Renal pelvis (tissue), 4 donors: ENCODE data around the gene STAM. TPM values are rescaled to one million over a fixed set of nuclear protein-coding genes. Genes with fewer than 3 reads are reported as not detected.

Experiments used
- DNase-seq: peaks from one replicate; pipeline ENCODE4 v3.0.0-alpha.2; 2013
- polyA plus RNA-seq, 3 donors: library from polyadenylated mRNA; unstranded; fragments of 120-200 nt; gene quantifications; one replicate each; pipeline ENCODE4 v1.2.1, GENCODE V29; 2013; ENCODE audit not compliant: insufficient read length in 3 of 3

STAM gene
- polyA plus RNA-seq, 3 donors = 25.2 to 28.1 (median 26.0) TPM

DNA sequence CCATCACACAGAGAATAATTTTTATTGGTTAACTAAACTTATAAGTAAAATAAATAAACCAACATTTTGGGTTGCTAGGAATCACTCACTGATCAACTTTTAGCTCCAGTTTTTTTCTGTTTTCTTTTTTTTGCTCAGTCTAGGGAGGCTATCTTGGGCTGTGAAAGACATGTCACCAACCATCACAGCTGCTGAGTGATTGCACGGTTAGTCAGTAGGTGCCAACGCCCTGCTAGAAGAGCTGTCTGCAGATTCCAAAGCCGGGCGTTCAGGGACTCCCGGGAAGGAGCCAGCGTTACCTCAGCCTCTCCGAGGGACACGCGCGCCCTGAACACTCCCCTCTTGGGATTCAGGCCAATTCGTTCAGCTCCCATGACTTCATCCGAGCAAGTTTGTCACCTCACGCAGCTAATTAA lies 604 bp upstream of the STAM start:
- no peak for DNase-seq

DNA sequence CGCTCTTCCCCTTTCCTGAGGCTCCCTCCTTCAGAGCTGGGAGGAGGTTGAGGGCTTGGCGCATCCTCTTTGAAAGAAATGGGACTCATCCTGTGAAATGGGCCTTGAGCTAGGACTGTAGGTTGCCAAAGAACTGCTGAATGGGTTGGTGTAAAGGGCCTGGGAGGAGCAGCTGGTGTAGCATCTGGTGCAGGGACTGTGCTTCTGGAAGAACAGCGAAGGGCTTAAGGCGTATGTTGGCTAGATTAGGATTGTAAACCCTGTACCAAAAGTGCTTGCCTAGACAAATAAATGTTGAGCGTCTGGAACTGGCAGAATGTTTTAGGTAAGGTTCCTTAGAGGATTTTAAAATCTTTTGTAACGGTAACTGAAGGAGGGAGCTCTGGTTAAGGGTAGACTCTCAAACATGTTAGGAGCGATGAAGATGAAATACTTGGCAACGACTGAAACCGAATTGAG lies 563 bp downstream of the STAM start:
- peak; percentile 4 for DNase-seq

DNA sequence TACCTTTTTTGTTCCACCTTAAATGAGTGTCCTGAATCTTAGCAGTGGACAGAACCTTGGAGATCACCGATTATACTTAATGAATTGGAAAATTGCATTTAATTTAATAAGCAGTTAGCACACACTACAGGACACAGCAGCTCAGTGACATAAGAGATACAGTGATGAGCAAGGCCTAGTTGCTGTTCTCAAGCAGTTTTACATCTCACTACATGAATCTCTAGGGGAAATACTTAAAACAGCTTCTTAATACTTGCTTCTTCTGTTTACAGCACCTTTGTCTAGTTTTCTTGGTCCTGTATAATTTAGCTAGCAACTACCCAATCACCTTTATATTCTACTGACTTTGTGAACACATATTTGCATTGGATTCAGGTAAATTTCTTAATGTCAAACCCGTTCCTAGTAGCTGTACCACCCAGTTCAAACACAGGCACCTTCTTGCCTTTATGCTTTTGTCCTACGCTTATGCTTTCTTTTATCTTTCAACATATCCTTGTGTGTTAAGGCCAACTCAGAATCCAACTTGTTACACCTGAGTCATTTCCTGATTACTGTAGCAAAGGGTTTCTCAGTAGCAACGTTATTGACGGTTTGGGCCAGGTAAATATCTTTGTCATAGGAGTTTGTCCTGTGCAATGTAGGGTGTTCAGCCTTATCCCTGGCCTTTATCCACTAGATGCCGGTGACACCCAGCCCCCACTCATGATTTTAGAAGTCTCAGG lies 1.8 kb downstream of the STAM start:
- DNase-seq = no peak

DNA sequence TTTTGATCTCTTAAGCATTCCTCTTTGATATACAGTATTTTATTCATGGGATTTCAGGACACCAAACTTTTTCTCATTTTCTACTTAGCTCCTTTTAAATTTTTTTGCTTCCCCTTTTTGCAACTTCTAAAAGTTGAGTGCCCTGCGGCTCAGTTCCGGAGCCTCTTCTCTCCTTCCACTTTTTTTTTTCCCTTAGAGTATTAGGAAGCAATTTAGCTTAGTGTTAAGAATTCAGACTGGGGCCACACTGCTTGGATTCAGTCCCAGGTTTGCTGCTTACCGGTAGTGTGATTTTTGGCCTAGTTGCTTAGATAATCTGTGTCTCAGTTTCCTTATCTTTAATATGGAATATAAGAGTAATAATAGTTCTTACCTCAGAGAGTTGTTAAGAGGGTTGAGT lies 3.4 kb downstream of the STAM start:
- DNase-seq = no peak

DNA sequence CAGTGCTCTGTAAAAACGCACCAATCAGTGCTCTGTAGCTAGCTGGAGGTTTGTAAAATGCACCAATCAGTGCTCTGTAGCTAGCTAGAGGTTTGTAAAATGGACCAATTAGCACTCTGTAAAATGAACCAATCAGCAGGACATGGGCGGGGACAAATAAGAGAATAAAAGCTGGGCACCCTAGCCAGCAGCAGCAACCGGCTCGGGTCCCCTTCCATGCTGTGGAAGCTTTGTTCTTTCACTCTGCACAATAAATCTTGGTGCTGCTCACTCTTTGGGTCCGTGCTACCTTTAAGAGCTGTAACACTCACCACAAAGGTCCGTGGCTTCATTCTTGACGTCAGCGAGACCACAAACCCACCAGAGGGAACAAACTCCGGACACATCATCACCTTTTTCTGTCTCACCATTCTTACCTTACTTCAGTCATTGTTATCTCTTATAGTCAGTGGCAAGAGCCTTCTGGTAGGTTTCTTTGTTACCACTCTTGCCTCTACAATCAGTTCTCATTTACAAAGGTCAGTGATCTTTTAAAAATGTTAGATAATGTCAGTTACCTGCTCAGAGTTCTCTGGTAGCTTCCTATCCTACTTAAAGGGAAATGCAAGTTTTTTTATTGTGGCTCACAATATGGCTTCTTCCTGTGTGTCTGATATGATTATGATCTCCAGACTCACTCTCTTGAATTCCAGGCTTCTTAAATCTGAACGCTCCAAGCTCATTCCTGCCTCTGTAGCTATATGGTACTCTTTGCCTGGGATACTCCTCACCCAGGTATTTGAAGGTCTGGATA lies 4.5 kb downstream of the STAM start:
- no peak for DNase-seq

DNA sequence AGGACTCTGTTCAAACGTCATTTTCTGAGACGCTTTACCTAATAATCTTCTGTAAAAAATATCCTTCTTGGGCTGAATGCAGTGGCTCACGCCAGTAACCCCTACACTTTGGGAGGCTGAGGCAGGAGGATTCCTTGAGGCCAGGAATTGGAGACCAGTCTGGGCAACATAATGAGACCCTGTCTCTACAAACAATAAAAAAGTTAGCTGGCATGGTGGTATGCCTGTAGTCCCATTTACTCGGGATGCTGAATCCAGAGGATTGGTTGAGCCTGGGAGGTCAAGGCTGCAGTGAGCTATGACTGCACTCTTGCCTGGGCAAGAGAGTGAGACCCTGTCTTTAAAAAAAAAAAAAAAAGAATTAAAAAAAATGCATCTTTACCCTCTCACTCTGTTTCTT lies 5.1 kb downstream of the STAM start:
- DNase-seq = no peak

GRCh38 chr10:17649836-17650235 lies 5.9 kb downstream of the STAM start:
- DNase-seq = no peak

- no peak for DNase-seq
These were observed 6.5 kb downstream of the STAM start for GRCh38 chr10:17650416-17650815.

- DNase-seq = no peak
These were observed 7.9 kb downstream of the STAM start for GRCh38 chr10:17651896-17652295.

DNA sequence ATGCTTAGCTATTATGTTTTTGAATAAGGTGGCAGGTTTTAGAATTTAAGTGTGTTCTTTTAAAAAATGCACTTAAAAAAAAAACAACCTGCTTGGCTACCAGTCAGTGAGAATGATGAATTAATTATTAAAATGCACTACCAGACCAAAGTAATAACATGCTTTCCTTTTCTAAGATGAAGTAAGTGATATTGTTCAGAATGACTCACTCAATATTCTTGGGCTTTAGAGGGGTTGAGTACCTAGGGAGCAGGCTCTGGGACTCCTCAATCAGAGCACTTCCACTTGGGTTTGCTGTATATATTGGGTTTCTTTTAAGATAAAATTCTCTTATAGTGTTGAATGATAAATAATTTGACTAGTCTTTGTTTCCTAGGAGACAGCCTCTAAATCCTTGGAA lies 8.6 kb downstream of the STAM start:
- no peak for DNase-seq

DNA sequence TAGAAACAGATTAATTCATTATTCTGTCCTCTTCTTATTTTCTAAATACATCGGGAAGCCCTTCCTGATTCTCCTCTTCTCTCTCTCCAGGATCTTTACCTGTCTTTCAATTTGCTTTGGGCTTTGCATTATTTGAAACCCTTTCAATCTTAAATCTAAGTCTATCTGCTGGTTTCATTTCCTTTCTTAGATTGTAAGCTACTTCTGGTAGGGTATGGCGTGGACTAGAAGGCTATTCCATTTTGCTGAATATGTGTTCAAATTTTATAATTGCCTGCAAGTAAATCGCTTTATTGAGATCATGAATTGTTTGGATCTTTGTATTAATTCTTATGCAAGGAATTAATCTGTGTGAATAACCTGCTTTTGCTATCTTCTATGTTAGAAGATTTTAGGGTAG lies 11.1 kb downstream of the STAM start:
- no peak for DNase-seq

DNA sequence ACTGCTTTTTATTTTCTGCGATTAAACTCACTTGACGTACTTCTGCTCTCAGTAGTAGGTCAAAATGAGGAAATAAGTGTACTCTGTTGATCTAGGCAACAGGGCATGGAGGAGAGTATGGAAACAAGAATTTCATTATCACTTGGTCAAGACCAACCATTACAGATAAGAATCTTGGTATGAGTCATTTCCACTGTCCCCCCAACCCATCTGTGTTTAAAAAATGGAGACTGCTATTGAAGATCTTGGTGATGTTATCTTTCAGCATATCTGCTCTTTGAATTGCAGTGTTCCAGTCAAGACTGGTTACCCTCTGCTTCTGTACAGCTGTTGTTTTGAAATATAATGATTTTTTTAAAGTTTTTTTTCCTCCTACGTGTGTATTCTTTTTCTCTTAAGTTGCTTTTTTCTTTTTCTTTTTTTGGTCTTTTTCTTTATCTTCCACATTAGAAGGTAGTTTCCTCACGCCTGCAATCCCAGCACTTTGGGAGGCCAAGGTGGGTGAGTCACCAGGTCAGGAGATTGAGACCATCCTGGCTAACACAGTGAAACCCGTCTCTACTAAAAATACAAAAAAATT lies 11.7 kb downstream of the STAM start:
- DNase-seq = no peak

- no peak for DNase-seq
These were observed 13.2 kb downstream of the STAM start for GRCh38 chr10:17657103-17657500.

- DNase-seq = no peak
These were observed 15.4 kb downstream of the STAM start for GRCh38 chr10:17659365-17659764.

DNA sequence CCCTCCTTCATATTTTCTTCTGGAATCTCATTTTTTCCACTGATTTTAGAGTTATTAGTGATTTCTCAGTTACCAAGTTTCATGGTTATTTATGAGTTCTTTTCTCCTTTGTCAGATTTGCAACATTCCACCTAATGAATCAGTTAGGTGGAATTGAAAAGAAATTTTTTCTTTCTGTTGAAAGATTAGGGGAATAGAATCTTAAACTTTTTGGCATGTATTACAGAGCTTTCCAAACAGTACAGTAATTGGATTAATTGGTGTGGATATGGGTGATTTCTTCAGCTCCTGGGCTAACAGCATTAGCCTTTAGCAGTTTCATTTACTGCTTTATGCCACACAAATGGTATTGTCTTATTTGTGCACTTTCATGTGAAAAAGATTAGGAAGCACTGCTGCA lies 17.0 kb downstream of the STAM start:
- no peak for DNase-seq

DNA sequence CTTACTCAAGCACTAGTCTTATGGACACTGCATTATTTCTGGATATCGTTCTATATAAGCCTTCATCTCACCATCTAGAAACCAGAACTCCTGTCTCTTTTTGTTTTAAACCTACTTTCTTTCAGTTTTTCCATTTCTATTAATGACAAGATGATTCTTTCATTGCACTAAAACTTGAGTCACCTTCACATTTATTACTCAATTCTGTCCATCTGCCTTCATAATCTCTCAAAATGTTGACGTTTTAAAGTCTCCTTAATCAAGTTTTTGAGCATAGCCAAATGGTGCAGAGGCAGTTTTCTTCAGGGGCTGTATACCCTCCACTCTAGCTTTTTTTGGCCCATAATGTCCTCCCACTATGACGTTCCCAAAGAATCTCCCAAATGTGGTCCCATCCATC lies 17.6 kb downstream of the STAM start:
- DNase-seq = no peak

- DNase-seq = no peak
These were observed 18.5 kb downstream of the STAM start for GRCh38 chr10:17662193-17663138.

DNA sequence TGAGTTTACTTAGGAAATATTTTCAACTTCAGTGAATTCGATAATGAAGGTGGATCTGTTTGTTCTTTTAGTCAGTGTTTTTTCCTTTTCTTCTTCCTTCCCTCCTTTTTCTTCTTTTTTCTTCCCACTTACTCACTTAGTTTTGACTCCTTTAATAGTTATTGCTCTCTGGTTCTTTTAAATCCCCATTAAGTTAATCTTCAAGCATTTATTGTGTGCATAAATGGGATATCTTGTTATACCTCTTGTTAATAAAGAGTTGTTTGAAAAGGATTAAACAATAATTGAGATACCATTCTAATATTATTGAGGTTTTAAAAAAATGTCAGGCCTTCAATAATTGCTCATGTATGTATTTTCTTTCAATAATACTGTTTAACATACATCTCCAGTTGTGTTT lies 19.5 kb downstream of the STAM start:
- no peak for DNase-seq

- DNase-seq = no peak
These were observed 21.8 kb downstream of the STAM start for GRCh38 chr10:17665747-17666146.

DNA sequence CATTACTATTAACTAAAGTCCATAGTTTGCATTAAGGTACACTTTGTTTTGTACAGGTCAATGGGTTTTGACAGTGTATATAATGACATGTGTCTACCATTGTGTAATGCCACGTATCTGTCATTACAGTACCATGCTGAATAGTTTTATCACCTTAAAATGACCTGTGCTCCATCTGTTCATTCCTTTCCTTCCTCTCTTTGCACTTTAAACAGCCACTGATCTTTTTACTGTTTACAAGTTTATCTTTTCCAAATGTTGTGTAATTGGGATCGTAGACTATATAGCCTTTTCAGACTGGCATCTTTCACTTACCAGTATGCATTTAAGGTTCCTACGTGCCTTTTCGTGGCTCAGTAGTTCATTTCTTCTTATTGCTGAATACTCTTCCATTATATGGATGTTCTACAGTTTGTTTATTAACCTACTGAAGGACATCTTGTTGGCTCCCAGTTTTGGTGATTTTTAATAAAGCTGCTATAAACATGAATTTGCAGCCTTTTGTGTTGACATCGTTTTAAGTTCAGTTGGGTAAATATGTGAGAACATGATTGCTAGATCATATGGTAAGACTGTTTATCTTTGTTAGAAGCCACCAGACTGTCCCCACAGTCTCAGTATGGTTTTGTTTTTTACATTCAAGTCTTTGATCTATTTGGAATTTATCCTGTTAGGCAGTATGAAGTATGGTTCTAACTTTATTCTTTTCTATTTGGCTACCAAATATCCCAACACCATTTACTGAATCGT lies 24.7 kb downstream of the STAM start:
- no peak for DNase-seq

GRCh38 chr10:17669185-17669872 lies 25.4 kb downstream of the STAM start:
- DNase-seq = no peak
